C4-2B (cell line): ENCODE data around the gene ELMOD1.

ENCODE experiments used
- H3K27ac ChIP-seq: fragments of 450-650 bp; 2 replicates; pipeline ENCODE4 v1.5.1; 2017
- CTCF ChIP-seq: fragments of 450-650 bp; conservative IDR thresholded peaks from 2 replicates; pipeline ENCODE4 v1.5.1; 2017; ENCODE audit warnings: mild to moderate bottlenecking
- ZFX ChIP-seq: fragments of 450-650 bp; IDR thresholded peaks from 2 replicates; pipeline ENCODE4 v1.6.1; 2017

The ELMOD1 gene

GRCh38 chr11:107707807-107708206, 116.9 kb downstream of the ELMOD1 start:
- no peak overlapping the region for H3K27ac ChIP-seq
- TF ChIP-seq CTCF: no peak

- no peak for TF ChIP-seq CTCF
- no peak for TF ChIP-seq ZFX
- no peak overlapping the region for H3K27ac ChIP-seq
These were observed 117.8 kb downstream of the ELMOD1 start for GRCh38 chr11:107708792-107709191.

GRCh38 chr11:107710301-107710700, 119.4 kb downstream of the ELMOD1 start:
- H3K27ac ChIP-seq: no peak overlapping the region
- TF ChIP-seq CTCF: no peak
- TF ChIP-seq ZFX: no peak

GRCh38 chr11:107711861-107712755, 121.2 kb downstream of the ELMOD1 start, which contains the start of gene SLN:
Gene SLN, minus strand, starts transcription at chr11:107712056.
- no peak for TF ChIP-seq ZFX
- TF ChIP-seq CTCF: no peak
- H3K27ac ChIP-seq: no peak within 1 kb of the TSS

GRCh38 chr11:107713009-107713408, 122.1 kb downstream of the ELMOD1 start:
- H3K27ac ChIP-seq: no peak overlapping the region
- TF ChIP-seq CTCF: no peak
- no peak for TF ChIP-seq ZFX
